DOHH2 (cell line): Measurements from ENCODE around the gene CHIC2.
"Not testable (repeated sequence)": the region's sequence is repeated elsewhere in the genome, so short reads cannot be mapped to it uniquely, and the experiment has no call there.

Source experiments
- H3F3A ChIP-seq: fragments of 200-600 bp; sonication (generic), shearing (Covaris generic); 2 replicates; pipeline ENCODE4 v1.6.0; 2016; ENCODE audit warnings: antibody characterized with exemption, mild to moderate bottlenecking; ENCODE audit not compliant: control insufficient read depth, insufficient read depth
- H3K27ac ChIP-seq: fragments of 200-600 bp; sonication (generic); 2 replicates; pipeline ENCODE4 v1.5.1; 2014; ENCODE audit warnings: low read depth, mild to moderate bottlenecking, low read length, moderate library complexity
- H3K27me3 ChIP-seq: fragments of 200-600 bp; sonication (generic); 2 replicates; pipeline ENCODE4 v1.6.1; 2014; ENCODE audit warnings: mild to moderate bottlenecking, low read length, mixed read lengths; ENCODE audit not compliant: control insufficient read depth
- H3K36me3 ChIP-seq: fragments of 200-600 bp; sonication (generic); 2 replicates; pipeline ENCODE4 v1.6.1; 2014; ENCODE audit warnings: mild to moderate bottlenecking, low read length, moderate library complexity, mixed read lengths; ENCODE audit not compliant: control insufficient read depth
- H3K4me1 ChIP-seq: fragments of 200-600 bp; sonication (generic); 2 replicates; pipeline ENCODE4 v1.6.1; 2014; ENCODE audit warnings: mild to moderate bottlenecking, low read length, mixed read lengths; ENCODE audit not compliant: control insufficient read depth
- H3K4me2 ChIP-seq: fragments of 200-600 bp; sonication (generic); 2 replicates; pipeline ENCODE4 v1.6.0; 2014; ENCODE audit warnings: mild to moderate bottlenecking, low read length, moderate library complexity
- H3K4me3 ChIP-seq: fragments of 200-600 bp; sonication (generic); 2 replicates; pipeline ENCODE4 v1.5.1; 2014; ENCODE audit warnings: mild to moderate bottlenecking, low read length, mixed read lengths
- H3K79me2 ChIP-seq: fragments of 200-600 bp; sonication (generic); 2 replicates; pipeline ENCODE4 v1.6.1; 2014; ENCODE audit warnings: mild to moderate bottlenecking, low read length, mixed read lengths; ENCODE audit not compliant: control insufficient read depth
- H3K9me2 ChIP-seq: fragments of 200-600 bp; sonication (generic); replicated peaks from 2 replicates; pipeline ENCODE4 v1.6.1; 2014; ENCODE audit warnings: mild to moderate bottlenecking, low read length, mixed read lengths; ENCODE audit not compliant: control insufficient read depth
- H3K9me3 ChIP-seq: fragments of 200-600 bp; sonication (generic); 2 replicates; pipeline ENCODE4 v1.6.1; 2014; ENCODE audit warnings: antibody characterized with exemption, low read length, mixed read lengths; ENCODE audit not compliant: control insufficient read depth, insufficient read depth
- H4K20me1 ChIP-seq: fragments of 200-600 bp; sonication (generic); 2 replicates; pipeline ENCODE4 v1.6.0; 2014; ENCODE audit warnings: low read depth, mild to moderate bottlenecking, antibody characterized with exemption, low read length, moderate library complexity; ENCODE audit not compliant: control insufficient read depth, insufficient read depth
- EZH2phosphoT487 ChIP-seq: fragments of 200-600 bp; sonication (generic); IDR thresholded peaks from 2 replicates; pipeline ENCODE4 v1.6.1; 2017; ENCODE audit warnings: borderline replicate concordance, mild to moderate bottlenecking, antibody characterized with exemption, low read length, moderate library complexity, mixed read lengths
- TF ChIP-seq, protein P1 (sequence below): fragments of 200-600 bp; sonication (generic); IDR thresholded peaks from one replicate; pipeline ENCODE4 v1.5.1; 2014; ENCODE audit warnings: antibody characterized with exemption, mild to moderate bottlenecking, low read depth, low read length; ENCODE audit not compliant: poor library complexity, severe bottlenecking

The CHIC2 gene

DNA sequence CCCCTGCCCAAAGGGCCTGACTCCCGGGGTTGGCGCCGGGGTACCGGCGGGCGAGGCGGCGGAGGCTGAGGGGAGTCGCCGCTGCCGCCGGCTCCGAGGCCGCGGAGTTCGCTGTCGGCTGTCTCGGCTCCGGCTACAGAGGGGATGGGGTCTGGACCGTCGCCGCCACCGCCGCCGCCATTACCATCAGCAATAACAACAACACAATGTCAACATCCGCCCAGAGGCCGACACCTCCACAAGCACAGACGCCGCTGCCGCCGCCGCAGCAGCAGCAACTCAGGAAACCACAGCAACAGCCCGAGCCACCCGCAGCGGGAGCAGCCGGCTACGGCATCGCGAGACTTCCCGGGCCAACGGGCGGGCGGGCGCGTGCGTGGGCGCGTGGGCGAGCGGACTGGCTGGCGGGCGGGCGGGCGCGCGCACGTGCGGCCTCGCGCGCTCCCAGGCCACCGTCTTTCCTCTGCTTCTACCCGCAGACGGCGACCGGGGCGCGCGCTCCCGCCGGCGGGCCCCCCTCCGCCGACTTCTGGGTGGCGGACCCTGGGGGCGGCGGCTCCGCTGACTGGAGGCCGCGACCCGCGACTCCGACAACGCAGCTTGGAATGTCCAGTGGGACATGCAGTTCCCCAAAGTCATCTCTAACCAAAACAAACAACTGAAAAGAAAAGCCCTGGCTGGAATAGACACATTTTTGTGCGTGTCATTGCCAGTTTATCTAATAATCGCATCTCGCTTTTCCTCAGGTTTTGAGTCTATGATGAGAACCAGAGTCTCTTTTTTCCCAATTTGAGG, at the start of gene CHIC2:
TSS of gene CHIC2 (minus strand) at position 289 of the 795 bp plus-strand sequence. CDS start 305 bp downstream, outside the sequence.
- no peaks in the 10 kb centered on the region for H3K9me3 ChIP-seq

DNA sequence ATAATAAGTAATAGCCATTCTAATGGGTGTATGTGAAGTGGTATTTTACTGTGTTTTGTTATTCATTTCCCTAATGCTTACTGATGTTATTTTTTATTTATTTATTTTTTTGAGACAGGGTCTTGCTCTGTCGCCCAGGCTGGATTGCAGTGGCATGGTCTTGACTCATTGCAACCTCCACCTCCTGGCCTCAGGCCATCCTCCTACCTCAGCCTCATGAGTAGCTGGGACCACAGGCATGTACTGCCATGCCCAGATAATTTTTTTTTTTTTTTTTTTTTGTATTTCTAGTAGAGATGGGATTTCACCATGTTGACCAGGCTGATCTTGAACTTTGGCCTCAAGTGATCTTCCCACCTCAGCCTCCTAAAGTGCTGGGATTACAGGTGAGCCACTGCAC, 48.8 kb upstream of the CHIC2 start:
- H3K27ac ChIP-seq, H3K4me3 ChIP-seq, H3K9me3 ChIP-seq, H4K20me1 ChIP-seq, H3K79me2 ChIP-seq, H3K9me2 ChIP-seq, H3K36me3 ChIP-seq, H3K4me2 ChIP-seq, H3F3A ChIP-seq, H3K4me1 ChIP-seq: not testable (repeated sequence)
- peaks cover 33% of the 10 kb centered on the region for H3K27me3 ChIP-seq

More for the DNA sequence above, at the start of gene CHIC2:
- Histone ChIP-seq H3K4me1 (peaks cover 46% of the 10 kb centered on the region), H4K20me1 (peaks cover 12% of the 10 kb centered on the region; the same call in 1 of the 2 replicates), H3K27ac (peak within 1 kb of the TSS; percentile 74), H3F3A (0 out of 2 replicates have a peak, but pooled peaks cover 2% of the 10 kb centered on the region), H3K9me2 (no peaks in the 10 kb centered on the region), H3K4me3 (peak within 1 kb of the TSS; percentile 84), H3K27me3 (no peaks in the 10 kb centered on the region), H3K4me2 (peak within 1 kb of the TSS; percentile 88), H3K36me3 (peaks cover 34% of the 10 kb centered on the region), H3K79me2 (peaks cover 48% of the 10 kb centered on the region)
- TF ChIP-seq, protein P1, sequence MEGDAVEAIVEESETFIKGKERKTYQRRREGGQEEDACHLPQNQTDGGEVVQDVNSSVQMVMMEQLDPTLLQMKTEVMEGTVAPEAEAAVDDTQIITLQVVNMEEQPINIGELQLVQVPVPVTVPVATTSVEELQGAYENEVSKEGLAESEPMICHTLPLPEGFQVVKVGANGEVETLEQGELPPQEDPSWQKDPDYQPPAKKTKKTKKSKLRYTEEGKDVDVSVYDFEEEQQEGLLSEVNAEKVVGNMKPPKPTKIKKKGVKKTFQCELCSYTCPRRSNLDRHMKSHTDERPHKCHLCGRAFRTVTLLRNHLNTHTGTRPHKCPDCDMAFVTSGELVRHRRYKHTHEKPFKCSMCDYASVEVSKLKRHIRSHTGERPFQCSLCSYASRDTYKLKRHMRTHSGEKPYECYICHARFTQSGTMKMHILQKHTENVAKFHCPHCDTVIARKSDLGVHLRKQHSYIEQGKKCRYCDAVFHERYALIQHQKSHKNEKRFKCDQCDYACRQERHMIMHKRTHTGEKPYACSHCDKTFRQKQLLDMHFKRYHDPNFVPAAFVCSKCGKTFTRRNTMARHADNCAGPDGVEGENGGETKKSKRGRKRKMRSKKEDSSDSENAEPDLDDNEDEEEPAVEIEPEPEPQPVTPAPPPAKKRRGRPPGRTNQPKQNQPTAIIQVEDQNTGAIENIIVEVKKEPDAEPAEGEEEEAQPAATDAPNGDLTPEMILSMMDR = no peak
- TF ChIP-seq EZH2phosphoT487 = no peak

DNA sequence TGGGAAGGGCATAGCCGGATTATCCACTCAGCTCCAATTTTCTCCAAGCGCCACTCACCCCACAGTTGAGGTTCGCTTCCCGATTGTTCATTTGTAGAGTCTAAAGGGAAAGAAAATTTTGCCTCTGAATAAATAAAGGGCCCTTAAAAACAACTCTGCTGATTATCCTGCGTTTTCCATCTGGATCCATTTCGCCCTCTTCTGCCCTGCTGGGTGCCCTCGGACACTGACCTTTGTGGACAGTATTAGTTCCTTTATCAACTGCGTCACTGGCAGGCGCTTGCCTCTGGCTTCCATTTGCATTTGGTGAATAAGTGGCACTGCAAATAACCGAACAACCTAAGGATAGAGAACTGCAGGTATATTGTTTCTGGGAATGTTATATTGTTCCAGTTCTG, 45.6 kb upstream of the CHIC2 start:
- no peaks in the 10 kb centered on the region for H3K79me2 ChIP-seq
- H3K27me3 ChIP-seq = peaks cover 54% of the 10 kb centered on the region
- no peaks in the 10 kb centered on the region for H3K9me2 ChIP-seq
- no peak overlapping the region for H3K4me2 ChIP-seq
- no peak overlapping the region for H3K4me3 ChIP-seq
- TF ChIP-seq EZH2phosphoT487 = no peak
- TF ChIP-seq, protein P1 = no peak
- H4K20me1 ChIP-seq = no peaks in the 10 kb centered on the region
- H3F3A ChIP-seq = no peaks in the 10 kb centered on the region
- H3K4me1 ChIP-seq = peaks cover 9% of the 10 kb centered on the region; the same call in 1 of the 2 replicates
- no peak overlapping the region for H3K27ac ChIP-seq
- H3K9me3 ChIP-seq = no peaks in the 10 kb centered on the region
- H3K36me3 ChIP-seq = no peaks in the 10 kb centered on the region
